Fibroblast of lung (primary cell): Measurements from ENCODE around the gene ZNF646. TPM values are rescaled to one million over a fixed set of nuclear protein-coding genes. Genes with fewer than 3 reads are reported as not detected.

Experiments used
- DNase-seq, 2 donors: peaks; one replicate each; pipeline versions ENCODE4 v3.0.0 to v3.0.0-alpha.2; 2010; ENCODE audit warnings: low read depth in 2 of 2
- H2AFZ ChIP-seq: 2 replicates; pipeline ENCODE4 v1.5.1; 2012; ENCODE audit warnings: low read length, control low read depth, inconsistent platforms
- H3K27ac ChIP-seq: 2 replicates; pipeline ENCODE4 v1.5.1; 2011; ENCODE audit warnings: low read length, control low read depth; ENCODE audit not compliant: insufficient read depth
- H3K27me3 ChIP-seq: 2 replicates; pipeline ENCODE4 v1.5.1; 2011; ENCODE audit warnings: mild to moderate bottlenecking, low read length; ENCODE audit not compliant: control insufficient read depth, insufficient read depth
- H3K36me3 ChIP-seq: 2 replicates; pipeline ENCODE4 v1.5.1; 2011; ENCODE audit warnings: low read length; ENCODE audit not compliant: control insufficient read depth, insufficient read depth
- H3K4me1 ChIP-seq: 2 replicates; pipeline ENCODE4 v1.5.1; 2011; ENCODE audit warnings: low read length; ENCODE audit not compliant: control insufficient read depth, insufficient read depth; ENCODE audit errors: extremely low read depth
- H3K4me2 ChIP-seq: 2 replicates; pipeline ENCODE4 v1.5.1; 2011; ENCODE audit warnings: low read length, control low read depth; ENCODE audit not compliant: insufficient read depth; ENCODE audit errors: extremely low read depth
- H3K4me3 ChIP-seq, 4 experiments: fragments of 200-600 bp in 1 of 4; sonication (generic) in 1 of 4; replicated peaks in 1 of 4; 2 replicates each; pipeline ENCODE4 v1.5.1; 2011 to 2016; ENCODE audit warnings: low read length in 4 of 4, low read depth in 3 of 4, mild to moderate bottlenecking in 3 of 4, control low read depth in 2 of 4, inconsistent platforms in 1 of 4, mixed read lengths in 1 of 4; ENCODE audit not compliant: insufficient read depth in 1 of 4; ENCODE audit errors: control extremely low read depth in 1 of 4
- H3K79me2 ChIP-seq: 2 replicates; pipeline ENCODE4 v1.5.1; 2012; ENCODE audit warnings: mild to moderate bottlenecking, low read length, inconsistent platforms; ENCODE audit not compliant: control insufficient read depth, insufficient read depth
- H3K9ac ChIP-seq: 2 replicates; pipeline ENCODE4 v1.5.1; 2011; ENCODE audit warnings: mild to moderate bottlenecking, low read length, control low read depth; ENCODE audit not compliant: insufficient read depth
- H3K9me3 ChIP-seq: 2 replicates; pipeline ENCODE4 v1.5.1; 2012; ENCODE audit warnings: low read depth, low read length; ENCODE audit not compliant: control insufficient read depth, insufficient read depth
- H4K20me1 ChIP-seq: 2 replicates; pipeline ENCODE4 v1.5.1; 2011; ENCODE audit warnings: low read length; ENCODE audit not compliant: control insufficient read depth, insufficient read depth; ENCODE audit errors: extremely low read depth
- EZH2 ChIP-seq: IDR thresholded peaks from 2 replicates; pipeline ENCODE4 v1.5.1; 2012; ENCODE audit warnings: low read length, control low read depth, mild to moderate bottlenecking; ENCODE audit errors: missing control alignments
- polyA plus RNA-seq, 2 donors: library from polyadenylated mRNA; depleted of rRNA in 1 of 2; stranded (reverse) in 1 of 2; unstranded in 1 of 2; fragments of >200 nt; gene quantifications; 2 replicates each; pipeline ENCODE4 v1.2.1, GENCODE V29; 2011 to 2012; ENCODE audit warnings: missing spikeins in 1 of 2
- total RNA-seq: library from RNA; depleted of rRNA; stranded (reverse); fragments of >200 nt; gene quantifications from 2 replicates; pipeline ENCODE4 v1.2.1, GENCODE V29; 2014
- TF ChIP-seq, protein P1 (sequence below), 2 donors: IDR thresholded peaks in 1 of 2; conservative IDR thresholded peaks in 1 of 2; 1 replicate in 1 of 2; 2 replicates in 1 of 2; pipeline ENCODE4 v1.5.1; 2011 to 2012; ENCODE audit warnings: low read length in 2 of 2, control low read depth in 1 of 2, inconsistent platforms in 1 of 2, low read depth in 1 of 2, mild to moderate bottlenecking in 1 of 2

The ZNF646 gene
- total and polyA plus RNA-seq, 2 donors (not counting 1 experiment from before 2014, with no cell fraction given): 2.6 to 13.2 TPM

DNA sequence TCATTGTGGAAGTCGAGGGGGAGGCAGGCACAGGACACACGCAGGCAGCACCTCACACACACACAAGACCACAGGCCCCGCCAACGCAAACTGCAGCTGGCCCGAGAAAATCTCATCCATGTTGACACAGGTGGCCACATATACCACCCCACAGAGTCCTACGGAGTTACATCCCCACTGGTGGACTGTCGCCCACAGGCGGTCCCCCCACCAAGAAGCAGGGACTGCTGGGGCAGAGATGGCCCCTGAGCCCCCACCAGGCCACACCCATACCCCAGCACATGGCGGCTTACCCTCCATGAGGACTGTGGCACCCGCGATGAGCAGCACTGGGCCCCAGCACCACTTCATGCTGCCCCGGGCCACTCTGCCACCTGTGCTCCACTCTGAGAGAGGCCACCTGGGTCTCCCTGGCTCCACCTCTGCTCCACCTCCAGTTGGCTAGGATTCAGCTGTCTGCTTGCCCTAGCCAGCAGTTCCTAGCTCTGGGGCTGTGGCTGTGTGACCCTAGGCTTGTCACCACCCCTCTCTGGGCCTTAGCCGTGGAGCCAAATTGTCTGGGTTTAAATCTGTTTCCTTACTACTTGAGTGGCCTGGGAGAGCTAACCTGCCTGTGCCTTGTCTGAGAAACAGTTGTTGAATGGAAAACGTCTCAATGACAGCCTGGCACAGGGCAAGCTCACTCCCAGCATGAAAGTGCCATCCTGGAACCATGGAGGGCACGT lies 14.4 kb downstream of the ZNF646 start, which contains the start of gene PRSS53:
TSS of gene PRSS53 (minus strand) at position 485 of the 725 bp plus-strand sequence. CDS start at position 351, 134 bp downstream.
- no peak within 1 kb of the TSS for H3K4me3 ChIP-seq
- H2AFZ ChIP-seq: no peak within 1 kb of the TSS
- no peak within 1 kb of the TSS for H3K27ac ChIP-seq
- H3K36me3 ChIP-seq: peaks cover 22% of the 10 kb centered on the region
- TF ChIP-seq, protein P1, sequence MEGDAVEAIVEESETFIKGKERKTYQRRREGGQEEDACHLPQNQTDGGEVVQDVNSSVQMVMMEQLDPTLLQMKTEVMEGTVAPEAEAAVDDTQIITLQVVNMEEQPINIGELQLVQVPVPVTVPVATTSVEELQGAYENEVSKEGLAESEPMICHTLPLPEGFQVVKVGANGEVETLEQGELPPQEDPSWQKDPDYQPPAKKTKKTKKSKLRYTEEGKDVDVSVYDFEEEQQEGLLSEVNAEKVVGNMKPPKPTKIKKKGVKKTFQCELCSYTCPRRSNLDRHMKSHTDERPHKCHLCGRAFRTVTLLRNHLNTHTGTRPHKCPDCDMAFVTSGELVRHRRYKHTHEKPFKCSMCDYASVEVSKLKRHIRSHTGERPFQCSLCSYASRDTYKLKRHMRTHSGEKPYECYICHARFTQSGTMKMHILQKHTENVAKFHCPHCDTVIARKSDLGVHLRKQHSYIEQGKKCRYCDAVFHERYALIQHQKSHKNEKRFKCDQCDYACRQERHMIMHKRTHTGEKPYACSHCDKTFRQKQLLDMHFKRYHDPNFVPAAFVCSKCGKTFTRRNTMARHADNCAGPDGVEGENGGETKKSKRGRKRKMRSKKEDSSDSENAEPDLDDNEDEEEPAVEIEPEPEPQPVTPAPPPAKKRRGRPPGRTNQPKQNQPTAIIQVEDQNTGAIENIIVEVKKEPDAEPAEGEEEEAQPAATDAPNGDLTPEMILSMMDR (conservative IDR thresholded peaks at IDR 0.05 in 1 of 2, IDR thresholded peaks at IDR 0.05 in 1 of 2; ENCODE audit: low read depth in 1 of 2, low read length in 2 of 2): no peak
- no peak for TF ChIP-seq EZH2
- H3K4me1 ChIP-seq: peaks cover 3% of the 10 kb centered on the region
- H3K79me2 ChIP-seq: peaks cover 15% of the 10 kb centered on the region
- DNase-seq: no peak
- H3K4me2 ChIP-seq: no peak within 1 kb of the TSS
- H3K9ac ChIP-seq: no peak within 1 kb of the TSS
- H3K9me3 ChIP-seq: no peaks in the 10 kb centered on the region
- no peaks in the 10 kb centered on the region for H4K20me1 ChIP-seq
- no peaks in the 10 kb centered on the region for H3K27me3 ChIP-seq

DNA sequence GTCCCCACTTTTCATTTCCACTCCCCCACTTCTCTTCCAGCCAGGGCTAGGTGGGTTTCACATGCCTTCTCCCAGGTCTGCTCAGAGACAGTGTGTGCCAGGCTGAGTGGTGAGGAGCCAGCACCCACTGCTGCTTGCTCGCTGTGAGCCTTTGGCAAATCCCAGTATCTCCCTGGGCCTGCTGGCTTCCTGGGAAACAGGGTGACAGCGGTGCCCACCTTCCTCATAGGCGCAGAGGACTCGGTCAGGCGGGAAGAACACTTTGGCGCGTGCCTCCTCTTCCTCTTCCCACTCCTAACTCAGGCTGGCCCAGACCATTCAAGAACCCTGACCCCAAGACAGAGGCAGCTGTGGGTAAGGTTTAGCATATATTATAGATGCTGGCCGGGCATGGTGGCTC lies 15.0 kb downstream of the ZNF646 start:
- H3K4me3 ChIP-seq: no peak overlapping the region
- H4K20me1 ChIP-seq: no peaks in the 10 kb centered on the region
- no peak overlapping the region for H2AFZ ChIP-seq
- no peaks in the 10 kb centered on the region for H3K9me3 ChIP-seq
- no peak for DNase-seq
- no peaks in the 10 kb centered on the region for H3K27me3 ChIP-seq
- peaks cover 19% of the 10 kb centered on the region for H3K36me3 ChIP-seq
- H3K27ac ChIP-seq: no peak overlapping the region
- TF ChIP-seq, protein P1 (conservative IDR thresholded peaks at IDR 0.05 in 1 of 2, IDR thresholded peaks at IDR 0.05 in 1 of 2; ENCODE audit: low read depth in 1 of 2, low read length in 2 of 2): no peak
- no peak for TF ChIP-seq EZH2
- peaks cover 3% of the 10 kb centered on the region for H3K4me1 ChIP-seq
- no peak overlapping the region for H3K9ac ChIP-seq
- no peak overlapping the region for H3K4me2 ChIP-seq
- H3K79me2 ChIP-seq: peaks cover 20% of the 10 kb centered on the region

- Histone ChIP-seq H3K9ac (no peak overlapping the region), H3K27ac (no peak overlapping the region), H3K79me2 (peaks cover 21% of the 10 kb centered on the region), H3K4me2 (no peak overlapping the region), H3K27me3 (no peaks in the 10 kb centered on the region), H4K20me1 (no peaks in the 10 kb centered on the region), H2AFZ (no peak overlapping the region), H3K9me3 (no peaks in the 10 kb centered on the region), H3K4me3 (no peak overlapping the region), H3K4me1 (peaks cover 3% of the 10 kb centered on the region), H3K36me3 (peaks cover 15% of the 10 kb centered on the region)
- peak in 1 of 2 donors; percentile 54 for DNase-seq
- TF ChIP-seq, protein P1 (conservative IDR thresholded peaks at IDR 0.05 in 1 of 2, IDR thresholded peaks at IDR 0.05 in 1 of 2; ENCODE audit: low read depth in 1 of 2, low read length in 2 of 2): no peak
- no peak for TF ChIP-seq EZH2
These were observed 16.3 kb downstream of the ZNF646 start for GRCh38 chr16:31090540-31090939.
